ENCODE measurements around the gene NEIL3.

NEIL3 gene

GRCh38 chr4:177309522-177310371 is at the start of gene NEIL3:
TSS of gene NEIL3 (plus strand) at chr4:177309874. CDS start at chr4:177309954, 80 bp downstream.
- Histone ChIP-seq H3K4me3 (peak within 1 kb of the TSS; percentile 54 to 94 (median 74)), H3K27ac (peak within 1 kb of the TSS in 11 of 21 experiments; percentile 25 to 71 (median 55))

GRCh38 chr4:177263818-177264217 is 45.9 kb upstream of the NEIL3 start:
- H3K27ac ChIP-seq: no peak overlapping the region
- no peak overlapping the region for H3K4me3 ChIP-seq

- H3K4me3 ChIP-seq: no peak overlapping the region
- no peak overlapping the region for H3K27ac ChIP-seq
Measured at GRCh38 chr4:177264788-177265422, 44.8 kb upstream of the NEIL3 start.

- no peak overlapping the region for H3K4me3 ChIP-seq
Measured at GRCh38 chr4:177265729-177266128, 43.9 kb upstream of the NEIL3 start.

GRCh38 chr4:177266506-177266905 is 43.2 kb upstream of the NEIL3 start:
- no peak overlapping the region for H3K4me3 ChIP-seq
- no peak overlapping the region for H3K27ac ChIP-seq

More at GRCh38 chr4:177265729-177266128, 43.9 kb upstream of the NEIL3 start:
- H3K27ac ChIP-seq: no peak overlapping the region

GRCh38 chr4:177267911-177268310 is 41.8 kb upstream of the NEIL3 start:
- Histone ChIP-seq H3K4me3 (no peak overlapping the region), H3K27ac (no peak overlapping the region)

- Histone ChIP-seq H3K4me3 (no peak overlapping the region), H3K27ac (no peak overlapping the region)
Measured at GRCh38 chr4:177271091-177271490, 38.6 kb upstream of the NEIL3 start.

- Histone ChIP-seq H3K4me3 (no peak overlapping the region), H3K27ac (no peak overlapping the region)
Measured at GRCh38 chr4:177271915-177272766, 37.5 kb upstream of the NEIL3 start.

GRCh38 chr4:177275999-177276398 is 33.7 kb upstream of the NEIL3 start:
- Histone ChIP-seq H3K27ac (no peak overlapping the region), H3K4me3 (no peak overlapping the region)

GRCh38 chr4:177281351-177281909 is 28.2 kb upstream of the NEIL3 start:
- Histone ChIP-seq H3K4me3 (no peak overlapping the region), H3K27ac (no peak overlapping the region)

GRCh38 chr4:177282284-177282835 is 27.3 kb upstream of the NEIL3 start:
- no peak overlapping the region for H3K27ac ChIP-seq

GRCh38 chr4:177283167-177283566 is 26.5 kb upstream of the NEIL3 start:
- no peak overlapping the region for H3K27ac ChIP-seq
- H3K4me3 ChIP-seq: no peak overlapping the region

More at GRCh38 chr4:177282284-177282835, 27.3 kb upstream of the NEIL3 start:
- no peak overlapping the region for H3K4me3 ChIP-seq

GRCh38 chr4:177285953-177286352 is 23.7 kb upstream of the NEIL3 start:
- no peak overlapping the region for H3K27ac ChIP-seq
- H3K4me3 ChIP-seq: no peak overlapping the region

- Histone ChIP-seq H3K4me3 (no peak overlapping the region), H3K27ac (no peak overlapping the region)
Measured at GRCh38 chr4:177287255-177287654, 22.4 kb upstream of the NEIL3 start.

GRCh38 chr4:177288335-177288734 is 21.3 kb upstream of the NEIL3 start:
- Histone ChIP-seq H3K4me3 (no peak overlapping the region), H3K27ac (no peak overlapping the region)

GRCh38 chr4:177290780-177291179 is 18.9 kb upstream of the NEIL3 start:
- Histone ChIP-seq H3K4me3 (no peak overlapping the region), H3K27ac (peak overlapping the region in 1 of 21 experiments; percentile 7)

- Histone ChIP-seq H3K27ac (peak overlapping the region in 1 of 21 experiments; percentile 12), H3K4me3 (no peak overlapping the region)
Measured at GRCh38 chr4:177292171-177292570, 17.5 kb upstream of the NEIL3 start.

- Histone ChIP-seq H3K4me3 (no peak overlapping the region), H3K27ac (no peak overlapping the region)
Measured at GRCh38 chr4:177293208-177294033, 16.3 kb upstream of the NEIL3 start.

All from skin epidermis (tissue), 12 donors.